Neural cell (in vitro differentiated cells): Measurements from ENCODE around the gene MMP15.

Experiments used
- CTCF ChIP-seq: fragments of 450-650 bp; IDR thresholded peaks from 2 replicates; pipeline ENCODE4 v1.5.1; 2014; ENCODE audit warnings: antibody characterized with exemption, mild to moderate bottlenecking, moderate library complexity; ENCODE audit not compliant: poor library complexity, severe bottlenecking
- REST ChIP-seq: IDR thresholded peaks from 2 replicates; pipeline ENCODE4 v1.6.1; 2012; ENCODE audit warnings: borderline replicate concordance
- TAF1 ChIP-seq: IDR thresholded peaks from 2 replicates; pipeline ENCODE4 v1.6.1; 2012; ENCODE audit warnings: low read depth

DNA sequence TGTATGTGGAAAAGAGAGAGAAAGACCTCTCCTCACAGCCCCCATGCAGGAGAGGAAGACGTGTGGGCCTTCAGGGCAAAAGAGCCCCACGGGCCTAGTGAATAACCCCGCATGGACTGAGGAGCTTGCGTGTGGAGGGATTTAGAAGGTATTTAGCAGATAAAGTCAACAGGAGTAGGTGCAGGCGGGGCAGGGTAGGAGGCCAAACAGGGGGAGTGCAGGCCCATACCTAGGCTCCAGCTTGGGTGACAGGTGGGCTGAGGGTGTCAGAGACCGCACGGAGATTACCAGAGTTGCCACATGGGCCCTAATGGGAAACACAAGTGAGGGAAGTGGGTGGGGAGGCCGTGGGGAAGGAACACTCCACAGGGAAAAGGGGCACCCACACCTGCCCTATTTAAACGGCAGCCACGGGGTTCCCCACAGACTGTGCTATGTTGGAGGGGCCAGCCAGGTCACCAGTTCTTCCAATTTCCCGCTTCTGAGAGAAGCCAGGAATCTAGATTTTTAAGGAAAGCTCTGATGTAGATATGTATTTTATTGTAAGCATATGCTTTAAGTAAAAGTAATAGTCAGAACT lies 46.5 kb upstream of the MMP15 start:
- no peak for TF ChIP-seq CTCF
- TF ChIP-seq REST: no peak
- TF ChIP-seq TAF1: no peak
